ENCODE results near the gene RPS14. TPM values are rescaled to one million over a fixed set of nuclear protein-coding genes. Genes with fewer than 3 reads are reported as not detected.

The RPS14 gene
- total and polyA plus RNA-seq, 9 of the 15 experiments (the other 6 are each of a cell fraction or from before 2014, with no cell fraction given): 1,824 to 5,983 (median 3,017) TPM

DNA sequence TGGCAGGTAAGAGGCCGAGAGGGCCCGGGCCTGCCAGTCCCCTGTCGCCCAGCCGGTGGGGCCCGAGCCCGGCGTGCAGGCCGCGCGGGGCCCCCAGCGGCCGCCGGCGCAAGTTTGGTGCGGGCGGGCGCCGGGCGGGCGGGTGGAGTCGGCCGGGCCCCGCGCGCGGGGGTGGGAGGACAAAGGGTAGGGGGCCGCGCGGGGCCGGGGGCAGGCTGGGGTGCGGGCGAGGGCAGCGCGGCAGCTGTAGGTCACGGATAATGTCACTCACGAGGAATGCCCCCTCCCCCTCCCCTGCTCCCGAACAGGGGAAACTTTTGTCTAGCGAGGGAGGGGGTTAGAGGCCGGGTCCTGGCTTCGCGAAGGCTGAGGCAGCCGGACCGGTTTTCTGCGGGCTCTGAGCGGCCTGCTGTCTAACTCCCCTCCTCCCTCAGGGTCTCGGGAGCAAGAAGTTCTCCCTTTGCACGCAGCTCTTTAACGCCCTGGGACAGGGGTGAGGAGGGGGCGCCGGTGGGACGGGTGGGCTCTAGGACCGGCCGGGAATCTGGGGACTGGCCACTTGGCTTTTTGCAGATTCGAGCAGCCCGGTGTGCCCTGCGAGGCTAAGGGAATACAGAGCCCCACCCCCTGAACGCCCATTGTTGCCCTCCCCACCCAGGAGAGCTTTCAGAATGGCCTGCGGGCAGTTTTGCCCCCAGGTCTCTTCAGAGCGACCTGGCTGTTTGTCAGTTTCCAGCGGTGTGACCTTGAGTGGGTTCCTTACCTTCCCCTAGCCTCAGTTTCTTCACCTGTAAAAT, 37.1 kb upstream of the RPS14 start:
- H3K27ac ChIP-seq (ENCODE audit: extremely low read depth, low read depth, low read length): peak overlapping the region; percentile 87
- no peaks in the 10 kb centered on the region for H3K9me3 ChIP-seq (replicated peaks; ENCODE audit: control insufficient read depth, insufficient read depth, low read depth, low read length)
- H3K27me3 ChIP-seq (ENCODE audit: control insufficient read depth in 2 of 2, insufficient read depth in 2 of 2, low read length in 2 of 2): no peaks in the 10 kb centered on the region
- FAIRE-seq: no peak
- in situ Hi-C loops (cut with MboI): no loop called here
- peaks cover 55% of the 10 kb centered on the region for H3K79me2 ChIP-seq (ENCODE audit: control insufficient read depth, insufficient read depth, low read length)
- H4K20me1 ChIP-seq (replicated peaks; ENCODE audit: control insufficient read depth, insufficient read depth, low read length): peaks cover 3% of the 10 kb centered on the region; the same call in 1 of the 2 replicates
- ChIA-PET POLR2A (interaction anchor here (0.6 to 0.7 kb wide), 2 partner anchors 9 to 38 kb away, joined by 3 read pairs; no protein-coding TSS in a partner anchor), CTCF (ENCODE audit: low intra/inter-chr PET ratio) (no interaction called here)
- peak overlapping the region; percentile 78 to 97 for H3K9ac ChIP-seq (ENCODE audit: insufficient read depth in 1 of 2, low read depth in 2 of 2, low read length in 2 of 2)
- H3K9me1 ChIP-seq (ENCODE audit: control insufficient read depth, insufficient read depth, low read length): no peaks in the 10 kb centered on the region
- H2AFZ ChIP-seq (ENCODE audit: low read depth, low read length): peak overlapping the region; percentile 70
- intact Hi-C loops (cut with micrococcal nuclease): loop anchor here (5.0 to 10.0 kb wide), 3 partner anchors 36 to 598 kb away; partner anchors contain the start of gene TNIP1
- peak; percentile 28 for ATAC-seq
- peak; percentile 53 to 74 (median 65) for DNase-seq (ENCODE audit: extremely low read depth in 1 of 4, low spot score in 3 of 4)
- peaks cover 59 to 76% of the 10 kb centered on the region in 2 experiments for H3K4me1 ChIP-seq (replicated peaks in 1 of 2; ENCODE audit: control insufficient read depth in 2 of 2, insufficient read depth in 2 of 2, low read length in 2 of 2)
- H3K36me3 ChIP-seq (ENCODE audit: control insufficient read depth, insufficient read depth, low read length): peaks cover 14% of the 10 kb centered on the region; the same call in 2 of the 3 replicates
- no TSS peak for BruUV-seq (replicated peaks)
- H3K4me2 ChIP-seq (ENCODE audit: insufficient read depth, low read length): peak overlapping the region; percentile 78
- 0% methylated on average over 24 of the region's 60 CpGs for WGBS (ENCODE audit: insufficient coverage, low coverage, missing lambda C conversion rate)
- peak overlapping the region; percentile 88 for H3K4me3 ChIP-seq
- TF ChIP-seq, protein P1, sequence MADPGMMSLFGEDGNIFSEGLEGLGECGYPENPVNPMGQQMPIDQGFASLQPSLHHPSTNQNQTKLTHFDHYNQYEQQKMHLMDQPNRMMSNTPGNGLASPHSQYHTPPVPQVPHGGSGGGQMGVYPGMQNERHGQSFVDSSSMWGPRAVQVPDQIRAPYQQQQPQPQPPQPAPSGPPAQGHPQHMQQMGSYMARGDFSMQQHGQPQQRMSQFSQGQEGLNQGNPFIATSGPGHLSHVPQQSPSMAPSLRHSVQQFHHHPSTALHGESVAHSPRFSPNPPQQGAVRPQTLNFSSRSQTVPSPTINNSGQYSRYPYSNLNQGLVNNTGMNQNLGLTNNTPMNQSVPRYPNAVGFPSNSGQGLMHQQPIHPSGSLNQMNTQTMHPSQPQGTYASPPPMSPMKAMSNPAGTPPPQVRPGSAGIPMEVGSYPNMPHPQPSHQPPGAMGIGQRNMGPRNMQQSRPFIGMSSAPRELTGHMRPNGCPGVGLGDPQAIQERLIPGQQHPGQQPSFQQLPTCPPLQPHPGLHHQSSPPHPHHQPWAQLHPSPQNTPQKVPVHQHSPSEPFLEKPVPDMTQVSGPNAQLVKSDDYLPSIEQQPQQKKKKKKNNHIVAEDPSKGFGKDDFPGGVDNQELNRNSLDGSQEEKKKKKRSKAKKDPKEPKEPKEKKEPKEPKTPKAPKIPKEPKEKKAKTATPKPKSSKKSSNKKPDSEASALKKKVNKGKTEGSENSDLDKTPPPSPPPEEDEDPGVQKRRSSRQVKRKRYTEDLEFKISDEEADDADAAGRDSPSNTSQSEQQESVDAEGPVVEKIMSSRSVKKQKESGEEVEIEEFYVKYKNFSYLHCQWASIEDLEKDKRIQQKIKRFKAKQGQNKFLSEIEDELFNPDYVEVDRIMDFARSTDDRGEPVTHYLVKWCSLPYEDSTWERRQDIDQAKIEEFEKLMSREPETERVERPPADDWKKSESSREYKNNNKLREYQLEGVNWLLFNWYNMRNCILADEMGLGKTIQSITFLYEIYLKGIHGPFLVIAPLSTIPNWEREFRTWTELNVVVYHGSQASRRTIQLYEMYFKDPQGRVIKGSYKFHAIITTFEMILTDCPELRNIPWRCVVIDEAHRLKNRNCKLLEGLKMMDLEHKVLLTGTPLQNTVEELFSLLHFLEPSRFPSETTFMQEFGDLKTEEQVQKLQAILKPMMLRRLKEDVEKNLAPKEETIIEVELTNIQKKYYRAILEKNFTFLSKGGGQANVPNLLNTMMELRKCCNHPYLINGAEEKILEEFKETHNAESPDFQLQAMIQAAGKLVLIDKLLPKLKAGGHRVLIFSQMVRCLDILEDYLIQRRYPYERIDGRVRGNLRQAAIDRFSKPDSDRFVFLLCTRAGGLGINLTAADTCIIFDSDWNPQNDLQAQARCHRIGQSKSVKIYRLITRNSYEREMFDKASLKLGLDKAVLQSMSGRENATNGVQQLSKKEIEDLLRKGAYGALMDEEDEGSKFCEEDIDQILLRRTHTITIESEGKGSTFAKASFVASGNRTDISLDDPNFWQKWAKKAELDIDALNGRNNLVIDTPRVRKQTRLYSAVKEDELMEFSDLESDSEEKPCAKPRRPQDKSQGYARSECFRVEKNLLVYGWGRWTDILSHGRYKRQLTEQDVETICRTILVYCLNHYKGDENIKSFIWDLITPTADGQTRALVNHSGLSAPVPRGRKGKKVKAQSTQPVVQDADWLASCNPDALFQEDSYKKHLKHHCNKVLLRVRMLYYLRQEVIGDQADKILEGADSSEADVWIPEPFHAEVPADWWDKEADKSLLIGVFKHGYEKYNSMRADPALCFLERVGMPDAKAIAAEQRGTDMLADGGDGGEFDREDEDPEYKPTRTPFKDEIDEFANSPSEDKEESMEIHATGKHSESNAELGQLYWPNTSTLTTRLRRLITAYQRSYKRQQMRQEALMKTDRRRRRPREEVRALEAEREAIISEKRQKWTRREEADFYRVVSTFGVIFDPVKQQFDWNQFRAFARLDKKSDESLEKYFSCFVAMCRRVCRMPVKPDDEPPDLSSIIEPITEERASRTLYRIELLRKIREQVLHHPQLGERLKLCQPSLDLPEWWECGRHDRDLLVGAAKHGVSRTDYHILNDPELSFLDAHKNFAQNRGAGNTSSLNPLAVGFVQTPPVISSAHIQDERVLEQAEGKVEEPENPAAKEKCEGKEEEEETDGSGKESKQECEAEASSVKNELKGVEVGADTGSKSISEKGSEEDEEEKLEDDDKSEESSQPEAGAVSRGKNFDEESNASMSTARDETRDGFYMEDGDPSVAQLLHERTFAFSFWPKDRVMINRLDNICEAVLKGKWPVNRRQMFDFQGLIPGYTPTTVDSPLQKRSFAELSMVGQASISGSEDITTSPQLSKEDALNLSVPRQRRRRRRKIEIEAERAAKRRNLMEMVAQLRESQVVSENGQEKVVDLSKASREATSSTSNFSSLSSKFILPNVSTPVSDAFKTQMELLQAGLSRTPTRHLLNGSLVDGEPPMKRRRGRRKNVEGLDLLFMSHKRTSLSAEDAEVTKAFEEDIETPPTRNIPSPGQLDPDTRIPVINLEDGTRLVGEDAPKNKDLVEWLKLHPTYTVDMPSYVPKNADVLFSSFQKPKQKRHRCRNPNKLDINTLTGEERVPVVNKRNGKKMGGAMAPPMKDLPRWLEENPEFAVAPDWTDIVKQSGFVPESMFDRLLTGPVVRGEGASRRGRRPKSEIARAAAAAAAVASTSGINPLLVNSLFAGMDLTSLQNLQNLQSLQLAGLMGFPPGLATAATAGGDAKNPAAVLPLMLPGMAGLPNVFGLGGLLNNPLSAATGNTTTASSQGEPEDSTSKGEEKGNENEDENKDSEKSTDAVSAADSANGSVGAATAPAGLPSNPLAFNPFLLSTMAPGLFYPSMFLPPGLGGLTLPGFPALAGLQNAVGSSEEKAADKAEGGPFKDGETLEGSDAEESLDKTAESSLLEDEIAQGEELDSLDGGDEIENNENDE (IDR thresholded peaks at IDR 0.05; ENCODE audit: low read depth, low read length): no peak
- peak; percentile 46 to 63; a peak in 2 of 4 replicates for TF ChIP-seq HDAC1 (IDR thresholded peaks at IDR 0.05)
- TF ChIP-seq PHF20 (IDR thresholded peaks at IDR 0.05; ENCODE audit: partially characterized antibody): peak; percentile 14
- TF ChIP-seq, protein P2, sequence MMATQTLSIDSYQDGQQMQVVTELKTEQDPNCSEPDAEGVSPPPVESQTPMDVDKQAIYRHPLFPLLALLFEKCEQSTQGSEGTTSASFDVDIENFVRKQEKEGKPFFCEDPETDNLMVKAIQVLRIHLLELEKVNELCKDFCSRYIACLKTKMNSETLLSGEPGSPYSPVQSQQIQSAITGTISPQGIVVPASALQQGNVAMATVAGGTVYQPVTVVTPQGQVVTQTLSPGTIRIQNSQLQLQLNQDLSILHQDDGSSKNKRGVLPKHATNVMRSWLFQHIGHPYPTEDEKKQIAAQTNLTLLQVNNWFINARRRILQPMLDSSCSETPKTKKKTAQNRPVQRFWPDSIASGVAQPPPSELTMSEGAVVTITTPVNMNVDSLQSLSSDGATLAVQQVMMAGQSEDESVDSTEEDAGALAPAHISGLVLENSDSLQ (IDR thresholded peaks at IDR 0.05): no peak
- no peak for TF ChIP-seq ZNF217 (CRISPR knock-in tag; IDR thresholded peaks at IDR 0.05)
- TF ChIP-seq SLC30A9 (CRISPR knock-in tag; IDR thresholded peaks at IDR 0.05): no peak
- no peak for TF ChIP-seq MTA3 (IDR thresholded peaks at IDR 0.05; ENCODE audit: borderline replicate concordance)
